Measurements from ENCODE around the gene CCDC85C.

Gene CCDC85C

GRCh38 chr14:99507860-99508640, 96.0 kb downstream of the CCDC85C start:
- FAIRE-seq = no peak

GRCh38 chr14:99506276-99506675, 97.7 kb downstream of the CCDC85C start:
- FAIRE-seq = no peak

- FAIRE-seq = no peak
Measured at GRCh38 chr14:99505089-99505488, 98.9 kb downstream of the CCDC85C start.

- no peak for FAIRE-seq
Measured at GRCh38 chr14:99503848-99504453, 100.1 kb downstream of the CCDC85C start.

GRCh38 chr14:99502989-99503421, 101.0 kb downstream of the CCDC85C start:
- no peak for FAIRE-seq

GRCh38 chr14:99497894-99498293, 106.1 kb downstream of the CCDC85C start:
- no peak for FAIRE-seq

GRCh38 chr14:99497341-99497740, 106.7 kb downstream of the CCDC85C start:
- FAIRE-seq = no peak

GRCh38 chr14:99484106-99484505, 119.9 kb downstream of the CCDC85C start:
- FAIRE-seq = no peak

- FAIRE-seq = no peak
Measured at GRCh38 chr14:99481745-99482099, 122.3 kb downstream of the CCDC85C start.

- FAIRE-seq = peak; percentile 100
Measured at GRCh38 chr14:99480917-99481744, 122.9 kb downstream of the CCDC85C start, which contains the start of gene CCNK. Gene CCNK, plus strand, starts transcription at chr14:99481409. Its CDS starts 11,269 bp downstream, at chr14:99492678.

- no peak for FAIRE-seq
Measured at GRCh38 chr14:99479906-99480869, 123.8 kb downstream of the CCDC85C start, which contains the start of gene SETD3. Gene SETD3, minus strand, starts transcription at chr14:99480859. Its CDS starts 15,054 bp downstream, at chr14:99465805.

- no peak for FAIRE-seq
Measured at GRCh38 chr14:99479160-99479905, 124.7 kb downstream of the CCDC85C start.

GRCh38 chr14:99478128-99478527, 125.9 kb downstream of the CCDC85C start:
- no peak for FAIRE-seq

- FAIRE-seq = no peak
Measured at GRCh38 chr14:99476864-99477263, 127.1 kb downstream of the CCDC85C start.

GRCh38 chr14:99475660-99476059, 128.3 kb downstream of the CCDC85C start:
- FAIRE-seq = no peak

- no peak for FAIRE-seq
Measured at GRCh38 chr14:99475179-99475578, 128.8 kb downstream of the CCDC85C start.

- FAIRE-seq = no peak
Measured at GRCh38 chr14:99473458-99473857, 130.5 kb downstream of the CCDC85C start.

GRCh38 chr14:99472937-99473336, 131.1 kb downstream of the CCDC85C start:
- no peak for FAIRE-seq

GRCh38 chr14:99471731-99472130, 132.3 kb downstream of the CCDC85C start:
- FAIRE-seq = no peak

- no peak for FAIRE-seq
Measured at GRCh38 chr14:99468836-99469592, 135.0 kb downstream of the CCDC85C start.

Measured in endometrium (tissue), 2 donors.